HepG2 (cell line): ENCODE results near the gene HYAL2. TPM values are rescaled to one million over a fixed set of nuclear protein-coding genes. Genes with fewer than 3 reads are reported as not detected.

ENCODE experiments used
- polyA plus RNA-seq, 8 experiments: library from polyadenylated mRNA; depleted of rRNA in 3 of 8; stranded (reverse) in 7 of 8; unstranded in 1 of 8; fragments of >200 nt; fragmentation: Illumina TruSeq in 4 of 8; extraction: Trizol in 4 of 8; gene quantifications; 2 replicates each; pipeline versions ENCODE4 v1.2.1 to v1.2.3, GENCODE V29; 2011 to 2016; ENCODE audit warnings: low read depth in 4 of 8, missing spikeins in 1 of 8, mixed read lengths in 1 of 8; ENCODE audit not compliant: insufficient read depth in 1 of 8
- total RNA-seq, 5 experiments: library from RNA; depleted of rRNA; stranded (reverse); fragments of >200 nt; fragmentation: Illumina TruSeq; extraction: Trizol; gene quantifications; 2 replicates each; pipeline ENCODE4 v1.2.3, GENCODE V29; 2016; ENCODE audit warnings: low read depth in 1 of 5
- TF ChIP-seq, protein P1 (sequence below): sonication (generic); formaldehyde crosslinking; IDR thresholded peaks from 2 replicates; pipeline ENCODE4 v1.4.0; 2020; ENCODE audit warnings: mild to moderate bottlenecking, missing genetic modification reagents

HYAL2 gene
- total and polyA plus RNA-seq, 2 of the 13 experiments (the other 11 are each of a cell fraction or from before 2014, with no cell fraction given): 76.2 to 102 TPM

GRCh38 chr3:50302095-50303012 lies 20.2 kb downstream of the HYAL2 start (continued):
- TF ChIP-seq, protein P1, sequence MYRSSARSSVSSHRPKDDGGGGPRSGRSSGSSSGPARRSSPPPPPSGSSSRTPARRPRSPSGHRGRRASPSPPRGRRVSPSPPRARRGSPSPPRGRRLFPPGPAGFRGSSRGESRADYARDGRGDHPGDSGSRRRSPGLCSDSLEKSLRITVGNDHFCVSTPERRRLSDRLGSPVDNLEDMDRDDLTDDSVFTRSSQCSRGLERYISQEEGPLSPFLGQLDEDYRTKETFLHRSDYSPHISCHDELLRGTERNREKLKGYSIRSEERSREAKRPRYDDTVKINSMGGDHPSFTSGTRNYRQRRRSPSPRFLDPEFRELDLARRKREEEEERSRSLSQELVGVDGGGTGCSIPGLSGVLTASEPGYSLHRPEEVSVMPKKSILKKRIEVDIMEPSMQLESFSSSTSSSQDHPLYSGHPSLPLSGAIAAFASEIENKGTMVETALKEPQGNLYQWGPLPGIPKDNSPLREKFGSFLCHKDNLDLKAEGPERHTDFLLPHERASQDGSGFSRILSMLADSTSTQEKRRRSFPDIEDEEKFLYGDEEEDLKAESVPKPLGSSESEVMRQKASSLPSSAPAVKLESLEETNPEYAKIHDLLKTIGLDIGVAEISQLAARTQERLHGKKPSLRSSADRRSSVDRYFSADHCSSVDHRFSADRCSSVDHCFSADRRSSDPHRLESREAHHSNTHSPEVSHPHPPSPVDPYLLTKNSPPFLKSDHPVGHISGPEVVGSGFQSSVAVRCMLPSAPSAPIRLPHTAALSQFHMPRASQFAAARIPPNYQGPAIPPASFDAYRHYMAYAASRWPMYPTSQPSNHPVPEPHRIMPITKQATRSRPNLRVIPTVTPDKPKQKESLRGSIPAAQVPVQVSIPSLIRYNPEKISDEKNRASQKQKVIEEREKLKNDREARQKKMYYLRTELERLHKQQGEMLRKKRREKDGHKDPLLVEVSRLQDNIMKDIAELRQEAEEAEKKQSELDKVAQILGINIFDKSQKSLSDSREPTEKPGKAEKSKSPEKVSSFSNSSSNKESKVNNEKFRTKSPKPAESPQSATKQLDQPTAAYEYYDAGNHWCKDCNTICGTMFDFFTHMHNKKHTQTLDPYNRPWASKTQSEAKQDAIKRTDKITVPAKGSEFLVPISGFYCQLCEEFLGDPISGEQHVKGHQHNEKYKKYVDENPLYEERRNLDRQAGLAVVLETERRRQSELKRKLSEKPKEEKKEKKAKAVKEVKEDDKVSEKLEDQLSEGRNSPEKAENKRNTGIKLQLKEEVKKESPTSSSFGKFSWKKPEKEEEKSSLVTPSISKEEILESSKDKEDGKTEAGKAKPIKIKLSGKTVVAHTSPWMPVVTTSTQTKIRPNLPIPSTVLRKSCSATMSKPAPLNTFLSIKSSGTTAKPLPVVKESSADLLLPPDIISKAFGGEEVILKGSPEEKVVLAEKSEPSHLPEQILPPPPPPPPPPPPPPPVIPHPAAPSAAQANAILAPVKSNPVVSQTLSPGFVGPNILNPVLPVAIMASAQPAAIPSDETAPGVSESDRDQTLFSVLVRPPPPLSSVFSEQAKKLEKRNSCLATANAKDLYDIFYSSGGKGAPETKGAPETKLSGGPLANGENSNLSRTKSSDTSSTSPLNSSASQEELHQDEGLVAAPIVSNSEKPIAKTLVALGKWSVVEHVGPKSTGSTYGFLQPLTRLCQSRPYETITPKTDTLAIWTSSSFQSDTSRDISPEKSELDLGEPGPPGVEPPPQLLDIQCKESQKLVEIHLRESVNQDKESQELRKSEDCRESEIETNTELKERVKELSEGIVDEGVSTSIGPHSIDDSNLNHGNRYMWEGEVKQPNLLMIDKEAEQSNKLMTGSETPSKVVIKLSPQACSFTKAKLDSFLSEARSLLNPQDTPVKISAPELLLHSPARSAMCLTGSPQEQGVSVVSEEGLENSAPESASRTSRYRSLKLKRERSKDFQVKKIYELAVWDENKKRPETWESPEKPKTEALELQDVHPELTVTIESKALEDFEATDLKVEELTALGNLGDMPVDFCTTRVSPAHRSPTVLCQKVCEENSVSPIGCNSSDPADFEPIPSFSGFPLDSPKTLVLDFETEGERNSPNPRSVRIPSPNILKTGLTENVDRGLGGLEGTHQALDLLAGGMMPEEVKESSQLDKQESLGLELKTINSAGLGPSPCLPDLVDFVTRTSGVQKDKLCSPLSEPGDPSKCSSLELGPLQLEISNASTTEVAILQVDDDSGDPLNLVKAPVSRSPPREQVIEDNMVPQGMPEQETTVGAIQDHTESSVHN: no peak
